Measurements from ENCODE around the gene PARVG. TPM values are rescaled to one million over a fixed set of nuclear protein-coding genes. Genes with fewer than 3 reads are reported as not detected.

Gene PARVG
- total and polyA plus RNA-seq, 2 of the 13 experiments (the other 11 are each of a cell fraction or from before 2014, with no cell fraction given) = not detected

DNA sequence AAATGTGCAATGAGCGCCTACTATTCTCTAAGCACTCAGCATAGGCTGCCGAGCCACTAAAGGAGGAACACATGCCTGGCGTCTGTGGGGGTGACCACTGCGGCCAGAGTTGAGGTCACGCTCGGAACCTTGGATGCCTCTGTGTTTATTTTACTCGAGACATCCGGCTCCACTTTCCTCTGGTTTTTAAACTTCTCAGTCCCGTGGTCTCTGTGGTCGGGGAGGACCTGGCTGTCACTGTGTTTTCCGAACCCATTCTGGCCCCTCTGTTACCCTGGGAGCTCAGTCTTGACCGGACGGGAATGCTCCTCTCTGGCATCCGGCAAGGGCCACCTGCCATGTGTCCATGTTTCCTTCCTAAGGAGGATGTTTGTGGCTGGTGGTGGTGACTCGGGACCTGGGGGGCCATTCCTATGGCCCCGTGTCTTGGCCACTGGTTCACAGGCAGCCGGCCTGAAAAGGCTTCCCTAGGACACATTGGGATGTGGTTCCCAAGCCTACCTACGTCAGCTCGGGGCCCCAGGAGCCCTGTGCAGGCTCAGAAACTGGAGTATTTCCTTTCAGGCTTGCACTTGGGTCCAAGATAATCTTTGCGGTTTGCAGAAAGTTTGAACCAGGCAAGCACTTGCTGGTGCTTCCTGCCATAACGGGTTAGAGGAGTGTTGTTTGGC is 46.7 kb upstream of the PARVG start:
- intact Hi-C loops (cut with micrococcal nuclease; ENCODE audit: unreplicated experiment) = no loop called here
- TF ChIP-seq CAMTA2 (CRISPR knock-in tag; IDR thresholded peaks at IDR 0.05; ENCODE audit: borderline replicate concordance) (no peak), ZFP41 (CRISPR knock-in tag; IDR thresholded peaks at IDR 0.05; ENCODE audit: borderline replicate concordance) (no peak), HNRNPK (IDR thresholded peaks at IDR 0.05; ENCODE audit: low read depth, low read length, poor library complexity, severe bottlenecking) (no peak), ZNF747 (CRISPR knock-in tag; IDR thresholded peaks at IDR 0.05; ENCODE audit: borderline replicate concordance) (no peak), GTF2F1 (IDR thresholded peaks at IDR 0.05; ENCODE audit: low read length) (no peak)
- TF ChIP-seq, protein P1, sequence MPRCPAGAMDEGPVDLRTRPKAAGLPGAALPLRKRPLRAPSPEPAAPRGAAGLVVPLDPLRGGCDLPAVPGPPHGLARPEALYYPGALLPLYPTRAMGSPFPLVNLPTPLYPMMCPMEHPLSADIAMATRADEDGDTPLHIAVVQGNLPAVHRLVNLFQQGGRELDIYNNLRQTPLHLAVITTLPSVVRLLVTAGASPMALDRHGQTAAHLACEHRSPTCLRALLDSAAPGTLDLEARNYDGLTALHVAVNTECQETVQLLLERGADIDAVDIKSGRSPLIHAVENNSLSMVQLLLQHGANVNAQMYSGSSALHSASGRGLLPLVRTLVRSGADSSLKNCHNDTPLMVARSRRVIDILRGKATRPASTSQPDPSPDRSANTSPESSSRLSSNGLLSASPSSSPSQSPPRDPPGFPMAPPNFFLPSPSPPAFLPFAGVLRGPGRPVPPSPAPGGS (CRISPR knock-in tag; IDR thresholded peaks at IDR 0.05) = no peak
- no TSS peak for BruUV-seq (replicated peaks)
- Histone ChIP-seq H3K9ac (ENCODE audit: insufficient read depth, low read depth, low read length) (no peak overlapping the region), H3K9me3 (ENCODE audit: low read length) (peaks cover 16% of the 10 kb centered on the region), H3K27me3 (ENCODE audit: control insufficient read depth in 1 of 2, insufficient read depth in 2 of 2, low read length in 2 of 2) (no peaks in the 10 kb centered on the region; a peak in 1 of 5 replicates), H3K27ac (ENCODE audit: extremely low read length, insufficient read depth, low read length) (no peak overlapping the region), H3K4me1 (ENCODE audit: insufficient read depth, low read length) (no peaks in the 10 kb centered on the region), H2AFZ (ENCODE audit: low read length) (no peak overlapping the region), H4K20me1 (ENCODE audit: insufficient read depth, low read length) (no peaks in the 10 kb centered on the region), H3K4me3 (replicated peaks in 1 of 3; ENCODE audit: insufficient read depth in 1 of 3, low read depth in 2 of 3, low read length in 3 of 3) (no peak overlapping the region), H3K36me3 (replicated peaks in 1 of 2; ENCODE audit: control insufficient read depth in 1 of 2, insufficient read depth in 2 of 2, low read length in 2 of 2) (no peaks in the 10 kb centered on the region), H3K4me2 (ENCODE audit: low read depth, low read length) (no peak overlapping the region), H3K79me2 (ENCODE audit: insufficient read depth, low read length) (no peaks in the 10 kb centered on the region)
- CTCF ChIA-PET (ENCODE audit: low intra/inter-chr PET ratio, low total read pairs) = no interaction called here
- POLR2A ChIA-PET = no interaction called here
- DNase-seq (ENCODE audit: low spot score) (no peak), FAIRE-seq (no peak), ATAC-seq (no peak)
- in situ Hi-C loops (cut with HindIII; ENCODE audit: extremely low pct_ligation_motif_present, low pct_unique_long_range_greater_than_20kb) = no loop called here
- 52% methylated on average over 13 of the region's 21 CpGs for WGBS (ENCODE audit: low lambda C conversion rate)

DNA sequence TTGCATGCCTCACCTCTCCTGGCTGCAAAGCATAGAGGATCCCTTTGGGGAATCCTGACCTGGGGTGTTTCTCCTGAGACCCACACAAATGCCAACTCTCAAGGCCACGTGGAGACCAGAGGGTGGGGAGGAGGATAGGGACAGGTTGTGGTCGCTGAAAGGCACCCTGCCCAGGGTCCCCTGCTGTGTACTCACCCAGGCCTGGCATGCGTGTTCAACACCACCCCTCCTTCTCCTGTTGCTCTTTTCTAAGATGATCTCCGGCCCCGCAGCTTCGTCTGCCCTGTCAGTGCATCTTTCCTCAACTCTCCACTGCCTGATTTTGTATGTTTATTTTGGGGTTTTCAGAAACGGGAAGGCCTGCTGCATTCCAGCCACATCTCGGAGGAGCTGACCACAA is 44.6 kb upstream of the PARVG start:
- Histone ChIP-seq H3K36me3 (replicated peaks in 1 of 2; ENCODE audit: control insufficient read depth in 1 of 2, insufficient read depth in 2 of 2, low read length in 2 of 2) (no peaks in the 10 kb centered on the region), H3K9ac (ENCODE audit: insufficient read depth, low read depth, low read length) (no peak overlapping the region), H3K27ac (ENCODE audit: extremely low read length, insufficient read depth, low read length) (no peak overlapping the region), H3K9me3 (ENCODE audit: low read length) (peaks cover 16% of the 10 kb centered on the region), H3K4me2 (ENCODE audit: low read depth, low read length) (no peak overlapping the region), H3K4me1 (ENCODE audit: insufficient read depth, low read length) (no peaks in the 10 kb centered on the region), H3K27me3 (ENCODE audit: control insufficient read depth in 1 of 2, insufficient read depth in 2 of 2, low read length in 2 of 2) (no peaks in the 10 kb centered on the region), H4K20me1 (ENCODE audit: insufficient read depth, low read length) (no peaks in the 10 kb centered on the region), H3K4me3 (replicated peaks in 1 of 3; ENCODE audit: insufficient read depth in 1 of 3, low read depth in 2 of 3, low read length in 3 of 3) (no peak overlapping the region), H3K79me2 (ENCODE audit: insufficient read depth, low read length) (no peaks in the 10 kb centered on the region), H2AFZ (ENCODE audit: low read length) (no peak overlapping the region)
- no peak for ATAC-seq
- 30% methylated on average over 5 of the region's 8 CpGs for WGBS (ENCODE audit: low lambda C conversion rate)
- no peak for DNase-seq (ENCODE audit: low spot score)
- ChIA-PET CTCF (ENCODE audit: low intra/inter-chr PET ratio, low total read pairs) (no interaction called here), POLR2A (no interaction called here)
- no peak for FAIRE-seq
- BruUV-seq (replicated peaks) = no TSS peak
- intact Hi-C loops (cut with micrococcal nuclease; ENCODE audit: unreplicated experiment) (no loop called here), in situ Hi-C loops (cut with HindIII; ENCODE audit: extremely low pct_ligation_motif_present, low pct_unique_long_range_greater_than_20kb) (no loop called here)
- TF ChIP-seq IKZF1 (IDR thresholded peaks at IDR 0.05) (no peak), HNRNPUL1 (IDR thresholded peaks at IDR 0.05; ENCODE audit: low read depth, low read length) (no peak), ARNT (IDR thresholded peaks at IDR 0.05) (no peak), PPARG (CRISPR knock-in tag; conservative IDR thresholded peaks at IDR 0.05) (no peak), STAT5B (CRISPR knock-in tag; IDR thresholded peaks at IDR 0.05) (no peak), SP2 (CRISPR knock-in tag; IDR thresholded peaks at IDR 0.05) (no peak), MAFK (conservative IDR thresholded peaks at IDR 0.05 in 1 of 2, IDR thresholded peaks at IDR 0.05 in 1 of 2; ENCODE audit: low read length in 2 of 2) (no peak)
